ENCODE measurements around the gene KDSR. TPM values are rescaled to one million over a fixed set of nuclear protein-coding genes. Genes with fewer than 3 reads are reported as not detected.

Gene KDSR
- total and polyA plus RNA-seq, 4 experiments from 2014 or later: 59.4 to 134 (median 84.7) TPM

DNA sequence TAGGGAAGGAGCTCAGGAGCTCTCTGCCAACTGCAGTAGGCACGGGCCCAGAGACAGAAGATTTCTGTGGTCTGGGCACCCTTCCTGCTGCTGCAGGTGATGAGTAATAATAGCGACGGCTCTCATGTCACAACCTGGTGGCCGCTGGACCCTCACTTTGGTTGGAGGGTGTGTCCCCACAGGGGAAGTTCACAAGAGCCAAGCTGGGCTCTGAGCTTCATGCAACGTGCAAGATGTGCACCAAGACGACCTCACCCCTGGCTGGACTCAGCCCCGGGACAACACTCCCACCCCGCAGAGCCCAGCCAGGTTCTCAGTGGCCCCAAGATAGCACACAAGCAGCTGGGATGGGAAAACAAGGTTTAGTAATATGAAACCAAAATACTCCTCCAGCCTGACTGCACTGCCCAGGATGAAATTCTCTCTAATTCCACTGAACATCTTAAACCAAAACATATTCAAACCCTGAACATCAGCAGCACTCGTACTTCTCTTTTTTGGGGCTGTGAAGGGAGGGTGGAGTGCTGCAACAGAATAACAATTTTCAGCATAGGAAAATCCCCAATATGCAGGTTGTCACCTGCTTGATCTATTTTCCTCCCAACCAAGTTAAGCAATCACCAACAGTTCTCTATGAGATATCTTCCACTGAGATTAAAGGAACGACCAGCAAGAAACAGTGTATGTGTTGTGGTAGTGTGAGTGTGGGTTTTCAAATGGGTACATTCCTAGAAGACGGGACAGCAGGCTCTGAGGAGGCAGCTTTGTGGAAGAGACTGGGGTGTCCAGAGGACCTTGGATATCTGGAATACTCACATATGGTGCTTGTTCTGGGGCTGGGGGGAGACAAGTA is 73.9 kb downstream of the KDSR start:
- H3K9me3 ChIP-seq (ENCODE audit: control insufficient read depth in 1 of 2, low read length in 2 of 2): no peaks in the 10 kb centered on the region
- intact Hi-C loops (cut with micrococcal nuclease): no loop called here
- peak overlapping the region in 1 of 2 donors; percentile 20 for H3K4me3 ChIP-seq (ENCODE audit: low read length in 2 of 2)
- Mint-ChIP-seq H3K4me3 (peak overlapping the region in 5 of 8 donors; percentile 28 to 86 (median 76)), H3K4me1 (peaks cover 11 to 56% (median 40%) of the 10 kb centered on the region in 4 donors), H3K27me3 (no peaks in the 10 kb centered on the region), H3K9me3 (peaks cover 0 to 2% (median 0%) of the 10 kb centered on the region in 8 donors), H3K36me3 (peaks cover 34 to 47% of the 10 kb centered on the region in 2 donors), H3K27ac (peak overlapping the region in 6 of 7 donors; percentile 65 to 90 (median 84))
- POLR2A ChIA-PET (ENCODE audit: partially characterized antibody): interaction anchor here (0.6 to 8.5 kb wide), 17 partner anchors 8 to 138 kb away, joined by 3 to 83 read pairs (median 6); partner anchors contain the start of gene BCL2
- no peaks in the 10 kb centered on the region for H3K27me3 ChIP-seq (ENCODE audit: insufficient read depth, low read length)
- H3K36me3 ChIP-seq (ENCODE audit: insufficient read depth, low read length): peaks cover 10% of the 10 kb centered on the region
- peaks cover 82% of the 10 kb centered on the region for H3K4me1 ChIP-seq (ENCODE audit: insufficient read depth, low read length)
- DNase-seq: peak in 1 of 5 donors; percentile 59
- H3K27ac ChIP-seq (ENCODE audit: low read depth, low read length): peak overlapping the region; percentile 27
- CTCF ChIA-PET (ENCODE audit: partially characterized antibody): interaction anchor here (1.3 to 9.8 kb wide), 4 partner anchors 25 to 272 kb away, joined by 3 to 93 read pairs (median 4); partner anchors contain the start of gene BCL2

- H3K36me3 ChIP-seq (ENCODE audit: insufficient read depth, low read length): peaks cover 10% of the 10 kb centered on the region
- Mint-ChIP-seq H3K27me3 (no peaks in the 10 kb centered on the region), H3K9me3 (peaks cover 0 to 2% (median 0%) of the 10 kb centered on the region in 8 donors), H3K4me3 (peak overlapping the region in 5 of 8 donors; percentile 80 to 87 (median 86)), H3K4me1 (peaks cover 11 to 56% (median 34%) of the 10 kb centered on the region in 4 donors), H3K27ac (peak overlapping the region in 5 of 7 donors; percentile 89 to 95 (median 93)), H3K36me3 (peaks cover 31 to 41% of the 10 kb centered on the region in 2 donors)
- no peaks in the 10 kb centered on the region for H3K27me3 ChIP-seq (ENCODE audit: insufficient read depth, low read length)
- POLR2A ChIA-PET (ENCODE audit: partially characterized antibody): interaction anchor here (0.6 to 8.5 kb wide), 12 partner anchors 10 to 771 kb away, joined by 3 to 83 read pairs (median 8); partner anchors contain the start of gene BCL2
- peak overlapping the region in 1 of 2 donors; percentile 15 for H3K4me3 ChIP-seq (ENCODE audit: low read length in 2 of 2)
- CTCF ChIA-PET (ENCODE audit: partially characterized antibody): interaction anchor here (0.9 to 9.8 kb wide), 7 partner anchors 8 to 270 kb away, joined by 3 to 93 read pairs (median 4); partner anchors contain the start of gene BCL2
- peak overlapping the region; percentile 44 for H3K27ac ChIP-seq (ENCODE audit: low read depth, low read length)
- peak in 1 of 5 donors; percentile 23 for DNase-seq
- H3K4me1 ChIP-seq (ENCODE audit: insufficient read depth, low read length): peaks cover 87% of the 10 kb centered on the region
- no peaks in the 10 kb centered on the region for H3K9me3 ChIP-seq (ENCODE audit: control insufficient read depth in 1 of 2, low read length in 2 of 2)
- intact Hi-C loops (cut with micrococcal nuclease): loop anchor here (1.0 to 2.0 kb wide), 3 partner anchors 8 to 136 kb away; no protein-coding TSS in a partner anchor
Observed at GRCh38 chr18:63291278-63291677, 75.7 kb downstream of the KDSR start.

DNA sequence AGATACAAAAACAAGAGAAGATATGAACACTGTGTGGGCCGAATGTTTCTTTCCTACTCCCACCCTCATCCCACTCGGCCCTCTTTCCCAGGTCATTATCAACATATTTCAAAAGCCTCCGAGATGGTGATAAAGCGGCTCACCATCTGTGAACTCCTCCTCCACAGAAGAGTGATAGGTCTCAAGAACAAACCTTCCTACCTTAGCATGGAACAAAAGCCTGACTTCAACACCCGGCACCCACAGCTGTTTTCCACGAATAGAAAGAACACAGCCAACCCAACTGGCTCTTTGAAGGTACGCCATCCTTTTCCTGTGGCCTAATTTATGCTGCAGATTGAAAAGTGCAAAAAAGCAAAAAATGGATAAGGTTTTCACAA is 76.2 kb downstream of the KDSR start:
- Histone ChIP-seq H3K4me1 (ENCODE audit: insufficient read depth, low read length) (peaks cover 89% of the 10 kb centered on the region), H3K27ac (ENCODE audit: low read depth, low read length) (peak overlapping the region; percentile 44), H3K36me3 (ENCODE audit: insufficient read depth, low read length) (peaks cover 8% of the 10 kb centered on the region), H3K9me3 (ENCODE audit: control insufficient read depth in 1 of 2, low read length in 2 of 2) (no peaks in the 10 kb centered on the region), H3K4me3 (ENCODE audit: low read length in 2 of 2) (peak overlapping the region; percentile 15 to 20), H3K27me3 (ENCODE audit: insufficient read depth, low read length) (no peaks in the 10 kb centered on the region)
- no peaks in the 10 kb centered on the region for H3K27me3 Mint-ChIP-seq
- CTCF ChIA-PET (ENCODE audit: partially characterized antibody): interaction anchor here (0.9 to 9.8 kb wide), 7 partner anchors 8 to 133 kb away, joined by 3 to 93 read pairs (median 4); partner anchors contain the start of gene BCL2
- peaks cover 7 to 59% (median 33%) of the 10 kb centered on the region in 4 donors for H3K4me1 Mint-ChIP-seq
- intact Hi-C loops (cut with micrococcal nuclease): loop anchor here (1.0 to 2.0 kb wide), 3 partner anchors 8 to 136 kb away; no protein-coding TSS in a partner anchor
- DNase-seq: peak; percentile 63 to 71 (median 67)
- peak overlapping the region in 5 of 7 donors; percentile 89 to 95 (median 93) for H3K27ac Mint-ChIP-seq
- POLR2A ChIA-PET (ENCODE audit: partially characterized antibody): interaction anchor here (1.1 to 8.5 kb wide), 11 partner anchors 11 to 136 kb away, joined by 3 to 83 read pairs (median 8); partner anchors contain the start of gene BCL2
- H3K4me3 Mint-ChIP-seq: peak overlapping the region in 5 of 8 donors; percentile 80 to 87 (median 86)
- H3K36me3 Mint-ChIP-seq: peaks cover 31 to 40% of the 10 kb centered on the region in 2 donors
- H3K9me3 Mint-ChIP-seq: peaks cover 0 to 2% (median 0%) of the 10 kb centered on the region in 8 donors

DNA sequence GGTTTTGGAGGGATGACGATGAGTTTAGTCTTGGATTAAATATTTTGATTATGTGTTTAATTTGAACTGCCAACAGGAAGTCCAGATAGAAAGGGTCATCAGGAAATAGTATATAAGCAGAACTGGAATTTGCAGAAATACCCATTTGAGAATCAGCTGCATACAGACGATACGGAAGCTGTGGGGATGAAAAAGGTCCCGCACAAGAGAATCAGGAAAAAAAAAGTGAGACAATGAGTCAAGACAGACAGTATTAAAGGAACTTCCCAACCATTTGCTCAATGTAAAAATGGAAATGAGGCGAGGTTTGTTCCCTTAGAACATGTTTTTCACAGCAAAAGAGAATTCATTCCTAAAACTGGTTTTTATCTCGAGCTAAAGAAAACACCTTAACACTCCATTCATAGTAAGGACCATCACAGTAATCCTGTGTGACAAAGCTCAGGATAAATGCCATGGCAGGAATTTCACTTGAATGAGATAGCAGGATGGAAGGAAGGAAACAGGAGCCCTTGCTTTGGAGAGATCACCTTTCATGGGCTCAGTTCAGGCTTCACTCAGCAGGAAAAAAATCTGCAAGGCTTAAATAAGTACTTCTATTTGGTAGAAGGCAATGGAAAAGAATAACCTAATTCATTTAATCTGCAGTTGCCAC is 76.7 kb downstream of the KDSR start:
- Histone ChIP-seq H3K27ac (ENCODE audit: low read depth, low read length) (peak overlapping the region; percentile 44), H3K4me1 (ENCODE audit: insufficient read depth, low read length) (peaks cover 90% of the 10 kb centered on the region), H3K4me3 (ENCODE audit: low read length in 2 of 2) (peak overlapping the region; percentile 15 to 20), H3K9me3 (ENCODE audit: control insufficient read depth in 1 of 2, low read length in 2 of 2) (no peaks in the 10 kb centered on the region), H3K36me3 (ENCODE audit: insufficient read depth, low read length) (peaks cover 6% of the 10 kb centered on the region), H3K27me3 (ENCODE audit: insufficient read depth, low read length) (no peaks in the 10 kb centered on the region)
- CTCF ChIA-PET (ENCODE audit: partially characterized antibody): interaction anchor here (1.0 to 9.8 kb wide), 7 partner anchors 9 to 133 kb away, joined by 3 to 93 read pairs (median 4); partner anchors contain the start of gene BCL2
- POLR2A ChIA-PET (ENCODE audit: partially characterized antibody): interaction anchor here (1.1 to 8.5 kb wide), 10 partner anchors 11 to 135 kb away, joined by 3 to 83 read pairs (median 11); partner anchors contain the start of gene BCL2
- Mint-ChIP-seq H3K36me3 (peaks cover 25 to 35% of the 10 kb centered on the region in 2 donors), H3K4me1 (peaks cover 2 to 59% (median 30%) of the 10 kb centered on the region in 4 donors), H3K27me3 (no peaks in the 10 kb centered on the region), H3K4me3 (peak overlapping the region in 5 of 8 donors; percentile 80 to 87 (median 86)), H3K9me3 (peaks cover 0 to 2% (median 0%) of the 10 kb centered on the region in 8 donors), H3K27ac (peak overlapping the region in 5 of 7 donors; percentile 89 to 95 (median 93))
- intact Hi-C loops (cut with micrococcal nuclease): loop anchor here (2.0 kb wide), 1 partner anchor 15 kb away; no protein-coding TSS in a partner anchor
- DNase-seq: no peak

GRCh38 chr18:63288311-63288710 is 78.7 kb downstream of the KDSR start:
- Histone ChIP-seq H3K4me3 (ENCODE audit: low read length in 2 of 2) (no peak overlapping the region), H3K4me1 (ENCODE audit: insufficient read depth, low read length) (peaks cover 99% of the 10 kb centered on the region)

DNA sequence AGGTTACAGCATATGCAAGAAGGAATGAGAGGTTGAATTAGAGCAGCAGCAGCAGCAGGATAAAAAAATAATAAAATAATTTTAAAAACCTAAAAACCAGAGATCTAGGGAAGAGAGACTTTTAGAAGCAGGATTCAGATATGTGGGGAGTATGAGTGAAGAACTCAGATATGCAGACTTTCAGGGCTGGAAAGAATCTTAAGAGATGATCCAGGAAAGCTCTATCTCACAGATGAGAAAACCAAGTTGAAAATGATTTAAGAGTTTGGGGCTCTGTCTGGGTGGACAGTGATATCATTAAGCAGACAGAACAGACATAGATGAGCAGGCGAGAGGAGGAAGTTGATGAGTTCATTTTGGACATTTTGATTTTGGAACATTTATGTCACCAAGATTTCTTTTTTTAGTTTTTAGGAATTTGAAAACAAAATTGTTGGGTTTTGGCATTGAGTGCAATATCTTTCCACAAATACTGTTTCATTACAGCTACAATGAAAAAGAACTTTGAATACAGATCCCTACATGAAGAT is 79.2 kb downstream of the KDSR start:
- Mint-ChIP-seq H3K4me1 (peaks cover 0 to 59% (median 24%) of the 10 kb centered on the region in 4 donors), H3K36me3 (peaks cover 25 to 29% of the 10 kb centered on the region in 2 donors), H3K27me3 (no peaks in the 10 kb centered on the region), H3K4me3 (no peak overlapping the region), H3K27ac (no peak overlapping the region), H3K9me3 (peaks cover 0 to 2% (median 0%) of the 10 kb centered on the region in 8 donors)
- no peak for DNase-seq
- H3K4me3 ChIP-seq (ENCODE audit: low read length in 2 of 2): no peak overlapping the region
- intact Hi-C loops (cut with micrococcal nuclease): no loop called here
- ChIA-PET POLR2A (ENCODE audit: partially characterized antibody) (interaction anchor here (0.9 to 8.5 kb wide), 8 partner anchors 9 to 133 kb away, joined by 3 to 83 read pairs (median 4); partner anchors contain the start of gene BCL2), CTCF (ENCODE audit: partially characterized antibody) (interaction anchor here (0.7 to 9.8 kb wide), 6 partner anchors 9 to 132 kb away, joined by 3 to 93 read pairs (median 4); partner anchors contain the start of gene BCL2)
- H3K27me3 ChIP-seq (ENCODE audit: insufficient read depth, low read length): no peaks in the 10 kb centered on the region
- no peaks in the 10 kb centered on the region for H3K9me3 ChIP-seq (ENCODE audit: control insufficient read depth in 1 of 2, low read length in 2 of 2)
- H3K27ac ChIP-seq (ENCODE audit: low read depth, low read length): no peak overlapping the region
- peaks cover 6% of the 10 kb centered on the region for H3K36me3 ChIP-seq (ENCODE audit: insufficient read depth, low read length)
- peaks cover 93% of the 10 kb centered on the region for H3K4me1 ChIP-seq (ENCODE audit: insufficient read depth, low read length)

More at GRCh38 chr18:63288311-63288710, 78.7 kb downstream of the KDSR start:
- H3K27me3 Mint-ChIP-seq: no peaks in the 10 kb centered on the region
- no peak overlapping the region for H3K27ac Mint-ChIP-seq
- Histone ChIP-seq H3K36me3 (ENCODE audit: insufficient read depth, low read length) (peaks cover 6% of the 10 kb centered on the region), H3K27ac (ENCODE audit: low read depth, low read length) (no peak overlapping the region), H3K9me3 (ENCODE audit: control insufficient read depth in 1 of 2, low read length in 2 of 2) (no peaks in the 10 kb centered on the region), H3K27me3 (ENCODE audit: insufficient read depth, low read length) (no peaks in the 10 kb centered on the region)
- H3K36me3 Mint-ChIP-seq: peaks cover 29 to 33% of the 10 kb centered on the region in 2 donors
- no peak for DNase-seq
- POLR2A ChIA-PET (ENCODE audit: partially characterized antibody): interaction anchor here (0.7 to 8.5 kb wide), 10 partner anchors 10 to 133 kb away, joined by 3 to 83 read pairs (median 4); partner anchors contain the start of gene BCL2
- peaks cover 0 to 2% (median 0%) of the 10 kb centered on the region in 8 donors for H3K9me3 Mint-ChIP-seq
- intact Hi-C loops (cut with micrococcal nuclease): no loop called here
- CTCF ChIA-PET (ENCODE audit: partially characterized antibody): interaction anchor here (0.7 to 9.8 kb wide), 7 partner anchors 10 to 133 kb away, joined by 3 to 93 read pairs (median 3); partner anchors contain the start of gene BCL2
- H3K4me3 Mint-ChIP-seq: no peak overlapping the region
- H3K4me1 Mint-ChIP-seq: peaks cover 0 to 62% (median 26%) of the 10 kb centered on the region in 4 donors

Measured in CD4-positive, alpha-beta memory T cell (primary cell).